IMR-90 (cell line): ENCODE results near the gene WDR13. TPM values are rescaled to one million over a fixed set of nuclear protein-coding genes. Genes with fewer than 3 reads are reported as not detected.

ENCODE experiments used
- ATAC-seq: fragments of 200-7000 bp; cut with Tn5 transposase; 2 replicates; pipeline ENCODE4 v1.9.1; 2020; ENCODE audit warnings: low read depth, mild to moderate bottlenecking, moderate library complexity
- BruUV-seq: library from RNA; stranded (reverse); fragments of 400-500 nt; replicated peaks from 2 replicates; lab custom pipeline; 2021; lab: Mats Ljungman, UMichigan
- CTCF ChIA-PET: fragments of 300-600 bp; formaldehyde crosslinking; extraction: SDS; loops from one replicate; lab custom pipeline; 2021; ENCODE audit warnings: antibody characterized with exemption; lab: Yijun Ruan, JAX
- POLR2A ChIA-PET: fragments of 300-600 bp; sonication (Branson Sonifier 250); formaldehyde crosslinking; loops from one replicate; lab custom pipeline; 2022; ENCODE audit warnings: antibody characterized with exemption; ENCODE audit not compliant: unreplicated experiment; lab: Charles Lee
- DNase-seq: peaks from one replicate; pipeline ENCODE4 v3.0.0; 2013
- H2AFZ ChIP-seq: replicated peaks from 2 replicates; pipeline ENCODE3; 2013; ENCODE audit warnings: low read length, mild to moderate bottlenecking; ENCODE audit not compliant: poor library complexity
- H2AK5ac ChIP-seq: 2 replicates; pipeline ENCODE4 v1.6.1; 2013; ENCODE audit warnings: low read depth, low read length, inconsistent platforms
- H2AK9ac ChIP-seq: replicated peaks from 2 replicates; pipeline ENCODE3; 2013; ENCODE audit warnings: mild to moderate bottlenecking, low read depth, low read length, moderate library complexity; ENCODE audit not compliant: poor library complexity
- H2BK120ac ChIP-seq: 2 replicates; pipeline ENCODE4 v1.6.1; 2013; ENCODE audit warnings: low read depth, low read length, inconsistent platforms
- H2BK15ac ChIP-seq: 3 replicates; pipeline ENCODE4 v1.6.1; 2013; ENCODE audit warnings: low read depth, low read length, inconsistent platforms
- H2BK20ac ChIP-seq: 2 replicates; pipeline ENCODE4 v1.6.1; 2013; ENCODE audit warnings: low read depth, mild to moderate bottlenecking, inconsistent platforms, low read length, moderate library complexity
- H2BK5ac ChIP-seq: 2 replicates; pipeline ENCODE4 v1.6.1; 2013; ENCODE audit warnings: mild to moderate bottlenecking, low read depth, low read length, inconsistent platforms; ENCODE audit not compliant: poor library complexity, severe bottlenecking
- H3K14ac ChIP-seq: replicated peaks from 2 replicates; pipeline ENCODE4 v1.6.1; 2013; ENCODE audit warnings: low read depth, low read length, inconsistent platforms
- H3K18ac ChIP-seq: 2 replicates; pipeline ENCODE4 v1.6.1; 2013; ENCODE audit warnings: low read depth, low read length, control low read depth
- H3K23ac ChIP-seq: 2 replicates; pipeline ENCODE4 v1.6.1; 2013; ENCODE audit warnings: low read depth, low read length, inconsistent platforms
- H3K27ac ChIP-seq: 2 replicates; pipeline ENCODE4 v1.5.1; 2013; ENCODE audit warnings: mild to moderate bottlenecking, control low read depth, low read length; ENCODE audit not compliant: insufficient read depth
- H3K27me3 ChIP-seq: 2 replicates; pipeline ENCODE4 v1.6.1; 2013; ENCODE audit warnings: low read length; ENCODE audit not compliant: control insufficient read depth, insufficient read depth
- H3K36me3 ChIP-seq: 2 replicates; pipeline ENCODE4 v1.6.1; 2013; ENCODE audit warnings: low read length, mixed read lengths; ENCODE audit not compliant: control insufficient read depth, insufficient read depth
- H3K4ac ChIP-seq: 2 replicates; pipeline ENCODE4 v1.6.1; 2013; ENCODE audit warnings: low read depth, low read length, inconsistent platforms
- H3K4me1 ChIP-seq: 2 replicates; pipeline ENCODE4 v1.6.1; 2013; ENCODE audit warnings: low read length, mixed read lengths; ENCODE audit not compliant: control insufficient read depth, insufficient read depth
- H3K4me2 ChIP-seq: 2 replicates; pipeline ENCODE4 v1.6.1; 2013; ENCODE audit warnings: low read depth, mild to moderate bottlenecking, control low read depth, low read length, moderate library complexity
- H3K4me3 ChIP-seq: 2 replicates; pipeline ENCODE4 v1.5.1; 2013; ENCODE audit warnings: low read depth, mild to moderate bottlenecking, control low read depth, low read length, moderate library complexity; ENCODE audit not compliant: insufficient read depth
- H3K56ac ChIP-seq: 2 replicates; pipeline ENCODE4 v1.6.1; 2013; ENCODE audit warnings: low read length, inconsistent platforms; ENCODE audit not compliant: insufficient read depth; ENCODE audit errors: extremely low read depth
- H3K79me1 ChIP-seq, 2 experiments: 2 replicates each; pipeline ENCODE4 v1.6.1; 2013; ENCODE audit warnings: low read length in 2 of 2, inconsistent platforms in 1 of 2, low read depth in 1 of 2
- H3K9ac ChIP-seq: 2 replicates; pipeline ENCODE4 v1.6.1; 2013; ENCODE audit warnings: low read depth, low read length, control low read depth
- H3K9me1 ChIP-seq: 2 replicates; pipeline ENCODE4 v1.6.1; 2013; ENCODE audit warnings: low read length, inconsistent platforms; ENCODE audit not compliant: insufficient read depth
- H3K9me3 ChIP-seq: 2 replicates; pipeline ENCODE4 v1.6.1; 2013; ENCODE audit warnings: low read length; ENCODE audit not compliant: control insufficient read depth, insufficient read depth
- H4K20me1 ChIP-seq: 2 replicates; pipeline ENCODE4 v1.6.1; 2013; ENCODE audit warnings: low read length, inconsistent platforms; ENCODE audit not compliant: insufficient read depth
- H4K5ac ChIP-seq: 2 replicates; pipeline ENCODE4 v1.6.1; 2013; ENCODE audit warnings: mild to moderate bottlenecking, low read depth, low read length, control low read depth
- H4K8ac ChIP-seq, 2 experiments: 2 replicates each; pipeline ENCODE4 v1.6.1; 2013; ENCODE audit warnings: low read depth in 2 of 2, low read length in 2 of 2, control low read depth in 1 of 2, inconsistent platforms in 1 of 2
- H4K91ac ChIP-seq: 2 replicates; pipeline ENCODE4 v1.6.1; 2013; ENCODE audit warnings: low read depth, low read length, inconsistent platforms; ENCODE audit not compliant: insufficient read depth
- CTCF ChIP-seq: conservative IDR thresholded peaks from 2 replicates; pipeline ENCODE4 v1.5.1; 2012; ENCODE audit warnings: mild to moderate bottlenecking, low read depth, low read length, improper control_type of control experiment
- NFE2L2 ChIP-seq: fragments of 150-350 bp; IDR thresholded peaks from 2 replicates; pipeline ENCODE4 v1.6.1; 2016; ENCODE audit warnings: low read depth, mild to moderate bottlenecking, low read length
- RAD21 ChIP-seq: IDR thresholded peaks from 2 replicates; pipeline ENCODE4 v1.6.1; 2012; ENCODE audit warnings: low read length, improper control_type of control experiment
- SMC3 ChIP-seq: fragments of 150-350 bp; IDR thresholded peaks from 2 replicates; pipeline ENCODE4 v1.6.1; 2016; ENCODE audit warnings: low read depth, mild to moderate bottlenecking, antibody characterized with exemption, low read length, moderate library complexity
- WGBS, 2 experiments: methylation state at CpG; one replicate each; pipeline versions ENCODE4 v1.1.5 to v1.1.7; 2013; ENCODE audit warnings: missing lambda C conversion rate in 2 of 2; ENCODE audit not compliant: insufficient read length in 1 of 2; ENCODE audit errors: extremely low coverage in 2 of 2; 5-methylcytosine and 5-hydroxymethylcytosine counted together
- dilution Hi-C: fragments of 300-500 bp; cut with HindIII; formaldehyde crosslinking; loops from one replicate; pipeline ENCODE4 v1.14.3; 2018; ENCODE audit warnings: low sequenced_read_pairs; ENCODE audit not compliant: unreplicated experiment
- in situ Hi-C: fragments of 300-500 bp; cut with MboI; formaldehyde crosslinking; loops from 3 replicates; pipeline ENCODE4 v1.14.3; 2019; ENCODE audit warnings: low sequenced_read_pairs, inconsistent platforms, mixed read lengths
- intact Hi-C: fragments of 100-400 bp; cut with micrococcal nuclease; formaldehyde crosslinking; loops from 2 replicates; pipeline ENCODE4 v1.10.0; 2022
- polyA plus RNA-seq, 3 experiments: library from polyadenylated mRNA; depleted of rRNA; stranded (reverse); fragments of >200 nt; gene quantifications; 2 replicates each; pipeline ENCODE4 v1.2.3, GENCODE V29; 2012; ENCODE audit warnings: low replicate concordance in 1 of 3
- total RNA-seq: library from RNA; depleted of rRNA; stranded (reverse); fragments of >200 nt; gene quantifications from 2 replicates; pipeline ENCODE4 v1.2.3, GENCODE V29; 2012

Gene WDR13
- total and polyA plus RNA-seq, 2 of the 4 experiments (the other 2 are of a cell fraction), result 62.7 to 153 TPM

- no peak overlapping the region for H2BK20ac ChIP-seq
- no peak overlapping the region for H2BK5ac ChIP-seq
- H3K4me2 ChIP-seq, result no peak overlapping the region
- WGBS, 2 experiments, result no CpG with 5 or more reads among the region's 6 CpGs
- H3K9me3 ChIP-seq, result no peaks in the 10 kb centered on the region
- in situ Hi-C loops, result no loop called here
- no peak overlapping the region for H3K9ac ChIP-seq
- TF ChIP-seq CTCF (peak; percentile 42), NFE2L2 (no peak), RAD21 (peak; percentile 48), SMC3 (peak; percentile 20; the same call in 1 of the 2 replicates)
- intact Hi-C loops, result loop anchor here (2.0 to 10.0 kb wide), 2 partner anchors 268 to 296 kb away; no protein-coding TSS in a partner anchor
- H2BK120ac ChIP-seq, result no peak overlapping the region
- no peak overlapping the region for H3K14ac ChIP-seq
- no peak overlapping the region for H3K4me3 ChIP-seq
- H3K4me1 ChIP-seq, result no peaks in the 10 kb centered on the region
- H3K23ac ChIP-seq, result no peak overlapping the region
- H2BK15ac ChIP-seq, result no peak overlapping the region
- H3K79me1 ChIP-seq, result no peaks in the 10 kb centered on the region
- H2AK9ac ChIP-seq, result no peak overlapping the region
- dilution Hi-C loops, result no loop called here
- no peaks in the 10 kb centered on the region for H3K9me1 ChIP-seq
- ChIA-PET POLR2A (no interaction called here), CTCF (interaction anchor here (0.6 to 1.0 kb wide), 3 partner anchors 17 to 1201 kb away, joined by 3 read pairs; no protein-coding TSS in a partner anchor)
- no peak overlapping the region for H4K91ac ChIP-seq
- H3K36me3 ChIP-seq, result no peaks in the 10 kb centered on the region
- no peak overlapping the region for H3K56ac ChIP-seq
- DNase-seq (peak; percentile 45), ATAC-seq (peak; percentile 72)
- H3K27me3 ChIP-seq, result peaks cover 3% of the 10 kb centered on the region; the same call in 1 of the 2 replicates
- no peaks in the 10 kb centered on the region for H4K20me1 ChIP-seq
- no peak overlapping the region for H4K5ac ChIP-seq
- no peak overlapping the region for H2AFZ ChIP-seq
- H3K4ac ChIP-seq, result no peak overlapping the region
- no TSS peak for BruUV-seq
- no peak overlapping the region for H3K18ac ChIP-seq
- no peak overlapping the region for H2AK5ac ChIP-seq
- H3K27ac ChIP-seq, result no peak overlapping the region
- no peak overlapping the region for H4K8ac ChIP-seq
Observed at GRCh38 chrX:48648336-48648751, 51.1 kb downstream of the WDR13 start.
